Gastrocnemius medialis (tissue), 4 donors: Measurements from ENCODE around the gene FRA10AC1. TPM values are rescaled to one million over a fixed set of nuclear protein-coding genes. Genes with fewer than 3 reads are reported as not detected.

Experiments used
- ATAC-seq, 2 donors: fragments of 150-250 bp; one replicate each; pipeline ENCODE4 v1.9.1; 2016
- DNase-seq, 2 donors: peaks; one replicate each; pipeline ENCODE4 v3.0.0-alpha.2; 2019
- H3K27ac ChIP-seq, 4 donors: fragments of 200-600 bp; sonication (generic); 1 replicate in 1 of 4; 2 replicates in 3 of 4; pipeline ENCODE4 v1.5.1; 2016 to 2018; ENCODE audit warnings: mild to moderate bottlenecking in 2 of 4, moderate library complexity in 1 of 4
- H3K27me3 ChIP-seq, 3 donors: fragments of 200-600 bp; sonication (generic) in 2 of 3; 1 replicate in 1 of 3; 2 replicates in 2 of 3; pipeline versions ENCODE4 v1.5.1 to v1.6.0; 2016 to 2019; ENCODE audit warnings: mild to moderate bottlenecking in 1 of 3, moderate library complexity in 1 of 3
- H3K36me3 ChIP-seq, 2 donors: fragments of 200-600 bp; sonication (generic) in 1 of 2; one replicate each; pipeline ENCODE4 v1.5.1; 2017 to 2018
- H3K4me1 ChIP-seq, 2 donors: fragments of 200-600 bp; sonication (generic) in 1 of 2; one replicate each; pipeline ENCODE4 v1.5.1; 2016 to 2017; ENCODE audit warnings: mild to moderate bottlenecking in 2 of 2
- H3K4me3 ChIP-seq, 4 donors: fragments of 200-600 bp; sonication (generic) in 3 of 4; 1 replicate in 1 of 4; 2 replicates in 3 of 4; pipeline ENCODE4 v1.5.1; 2016 to 2019; ENCODE audit warnings: mild to moderate bottlenecking in 2 of 4
- H3K9me3 ChIP-seq, 3 donors: fragments of 200-600 bp; sonication (generic) in 2 of 3; 1 replicate in 1 of 3; 2 replicates in 2 of 3; pipeline ENCODE4 v1.5.1; 2016 to 2019
- CTCF ChIP-seq, 5 experiments: fragments of 450-650 bp in 3 of 5; fragments of 200-600 bp in 2 of 5; sonication (generic) in 2 of 5; IDR thresholded peaks in 4 of 5; conservative IDR thresholded peaks in 1 of 5; 1 replicate in 4 of 5; 2 replicates in 1 of 5; pipeline ENCODE4 v1.5.1; 2016 to 2019; ENCODE audit warnings: antibody characterized with exemption in 5 of 5, mild to moderate bottlenecking in 3 of 5, moderate library complexity in 3 of 5
- POLR2A ChIP-seq, 2 donors: fragments of 450-650 bp; IDR thresholded peaks; one replicate each; pipeline ENCODE4 v1.6.1; 2017; ENCODE audit warnings: antibody characterized with exemption in 2 of 2, mild to moderate bottlenecking in 2 of 2, moderate library complexity in 2 of 2
- in situ Hi-C, 4 donors: fragments of 200-750 bp; cut with MboI; loops; one replicate each; pipeline versions ENCODE4 v1.15.0 to v1.8.0; 2017; ENCODE audit warnings: low sequenced_read_pairs in 4 of 4
- intact Hi-C: fragments of 100-400 bp; cut with DNase I; formaldehyde crosslinking; loops from one replicate; pipeline ENCODE4 v1.15.1; 2023; ENCODE audit warnings: low total_unique reads
- total RNA-seq, 4 donors: library from RNA; depleted of rRNA; stranded (reverse); fragments of >200 nt; gene quantifications; one replicate each; pipeline versions ENCODE4 v1.1.0 to v1.2.3, GENCODE V29; 2016

The FRA10AC1 gene
- total RNA-seq, 4 donors from 2014 or later, result 4.9 to 10.5 (median 5.5) TPM

GRCh38 chr10:93687737-93688136 is 14.7 kb downstream of the FRA10AC1 start:
- no peaks in the 10 kb centered on the region for H3K9me3 ChIP-seq
- no peak for DNase-seq
- no peak for ATAC-seq
- H3K36me3 ChIP-seq, result peaks cover 0 to 55% of the 10 kb centered on the region in 2 donors
- no peak overlapping the region for H3K4me3 ChIP-seq
- intact Hi-C loops, result no loop called here
- in situ Hi-C loops, result loop anchor here in 1 of 4 donors (25.0 kb wide), 1 partner anchor 300 kb away; no protein-coding TSS in a partner anchor
- no peak overlapping the region for H3K27ac ChIP-seq
- H3K27me3 ChIP-seq, result no peaks in the 10 kb centered on the region
- TF ChIP-seq CTCF (IDR thresholded peaks at IDR 0.05 in 4 of 5, conservative IDR thresholded peaks at IDR 0.05 in 1 of 5) (no peak), POLR2A (IDR thresholded peaks at IDR 0.05) (no peak)
- H3K4me1 ChIP-seq, result no peaks in the 10 kb centered on the region

GRCh38 chr10:93680412-93681047 is 21.9 kb downstream of the FRA10AC1 start:
- peaks cover 0 to 66% of the 10 kb centered on the region in 2 donors for H3K36me3 ChIP-seq

DNA sequence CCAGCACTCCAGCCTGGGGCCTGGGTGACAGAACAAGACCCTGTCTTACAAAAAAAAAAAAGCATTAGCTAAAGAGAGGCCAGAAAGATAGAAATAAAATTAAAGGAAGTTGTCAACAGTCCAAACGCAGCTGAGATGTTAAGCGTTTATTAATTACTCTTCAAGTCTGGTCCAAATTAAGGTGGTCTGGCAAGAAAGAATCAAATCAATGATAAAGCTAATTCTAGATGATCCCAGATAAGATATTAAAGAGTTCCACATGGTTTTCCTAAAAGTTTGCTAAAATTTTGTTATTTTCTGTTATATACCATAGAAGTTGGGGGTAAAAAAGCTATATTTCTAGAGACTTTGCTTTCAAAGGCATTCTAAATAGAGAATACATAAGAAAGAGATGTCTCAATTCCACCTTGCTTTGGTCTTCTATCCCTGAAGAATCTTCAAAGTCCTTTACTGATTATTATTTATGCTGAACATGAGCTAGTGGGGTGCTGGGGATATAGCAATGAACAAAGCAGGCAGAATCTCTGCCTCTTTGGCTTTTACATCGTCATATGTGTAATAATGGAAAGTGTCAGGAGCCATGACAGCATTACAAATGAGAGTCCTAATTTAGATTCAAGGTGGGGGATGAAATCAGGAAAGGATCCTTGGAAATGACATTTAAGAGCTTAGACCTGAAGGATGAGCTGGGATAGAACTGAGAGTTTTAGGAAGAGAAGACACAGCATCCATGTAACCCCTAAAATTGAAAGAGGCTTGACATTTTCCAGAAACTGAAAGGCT is 23.4 kb downstream of the FRA10AC1 start:
- ATAC-seq (no peak), DNase-seq (no peak)
- intact Hi-C loops, result no loop called here
- Histone ChIP-seq H3K27ac (no peak overlapping the region), H3K4me3 (no peak overlapping the region), H3K9me3 (no peaks in the 10 kb centered on the region), H3K27me3 (no peaks in the 10 kb centered on the region), H3K36me3 (peaks cover 0 to 68% of the 10 kb centered on the region in 2 donors), H3K4me1 (no peaks in the 10 kb centered on the region)
- TF ChIP-seq CTCF (IDR thresholded peaks at IDR 0.05 in 4 of 5, conservative IDR thresholded peaks at IDR 0.05 in 1 of 5) (no peak), POLR2A (IDR thresholded peaks at IDR 0.05) (no peak)
- in situ Hi-C loops, result loop anchor here in 1 of 4 donors (10.0 to 25.0 kb wide), 2 partner anchors 134 to 292 kb away; no protein-coding TSS in a partner anchor

More at GRCh38 chr10:93680412-93681047, 21.9 kb downstream of the FRA10AC1 start:
- Histone ChIP-seq H3K27ac (no peak overlapping the region), H3K4me3 (no peak overlapping the region), H3K4me1 (no peaks in the 10 kb centered on the region), H3K9me3 (no peaks in the 10 kb centered on the region), H3K27me3 (no peaks in the 10 kb centered on the region)
- DNase-seq (no peak), ATAC-seq (no peak)
- intact Hi-C loops (no loop called here), in situ Hi-C loops (loop anchor here in 1 of 4 donors (25.0 kb wide), 1 partner anchor 293 kb away; no protein-coding TSS in a partner anchor)
- TF ChIP-seq POLR2A (IDR thresholded peaks at IDR 0.05), result no peak
- TF ChIP-seq CTCF (IDR thresholded peaks at IDR 0.05 in 4 of 5, conservative IDR thresholded peaks at IDR 0.05 in 1 of 5), result no peak

- Histone ChIP-seq H3K36me3 (peaks cover 0 to 70% of the 10 kb centered on the region in 2 donors), H3K27ac (no peak overlapping the region), H3K4me3 (no peak overlapping the region), H3K27me3 (no peaks in the 10 kb centered on the region), H3K9me3 (no peaks in the 10 kb centered on the region), H3K4me1 (no peaks in the 10 kb centered on the region)
- intact Hi-C loops, result no loop called here
- in situ Hi-C loops, result loop anchor here in 1 of 4 donors (10.0 to 25.0 kb wide), 2 partner anchors 134 to 291 kb away; no protein-coding TSS in a partner anchor
- ATAC-seq, result no peak
- DNase-seq, result no peak
- TF ChIP-seq POLR2A (IDR thresholded peaks at IDR 0.05), result no peak
- no peak for TF ChIP-seq CTCF (IDR thresholded peaks at IDR 0.05 in 4 of 5, conservative IDR thresholded peaks at IDR 0.05 in 1 of 5)
These were observed 24.0 kb downstream of the FRA10AC1 start for GRCh38 chr10:93678386-93678785.
